HG03064 (cell line): ENCODE data around the gene TXNDC16.
"Not testable (repeated sequence)": the region's sequence is repeated elsewhere in the genome, so short reads cannot be mapped to it uniquely, and the experiment has no call there.

Experiments
- ATAC-seq: cut with Tn5 transposase; IDR thresholded peaks from one replicate; pipeline ENCODE4 v1.9.1; 2021; ENCODE audit warnings: low read depth; ENCODE audit not compliant: unreplicated experiment

TXNDC16 gene

GRCh38 chr14:52546318-52546670 lies 6.0 kb downstream of the TXNDC16 start:
- ATAC-seq = no peak

GRCh38 chr14:52545584-52546317 lies 6.6 kb downstream of the TXNDC16 start:
- no peak for ATAC-seq

GRCh38 chr14:52538623-52539022 lies 13.7 kb downstream of the TXNDC16 start:
- ATAC-seq = no peak

GRCh38 chr14:52536269-52536668 lies 16.0 kb downstream of the TXNDC16 start:
- ATAC-seq = no peak

- ATAC-seq = no peak
Observed at GRCh38 chr14:52531481-52531880, 20.8 kb downstream of the TXNDC16 start.

- no peak for ATAC-seq
Observed at GRCh38 chr14:52527052-52527451, 25.3 kb downstream of the TXNDC16 start.

- no peak for ATAC-seq
Observed at GRCh38 chr14:52522581-52523345, 29.5 kb downstream of the TXNDC16 start.

- ATAC-seq = no peak
Observed at GRCh38 chr14:52522033-52522432, 30.3 kb downstream of the TXNDC16 start.

- ATAC-seq = no peak
Observed at GRCh38 chr14:52514046-52514811, 38.1 kb downstream of the TXNDC16 start.

- no peak for ATAC-seq
Observed at GRCh38 chr14:52513249-52513648, 39.1 kb downstream of the TXNDC16 start.

GRCh38 chr14:52494444-52494843 lies 57.9 kb downstream of the TXNDC16 start:
- ATAC-seq = no peak

- ATAC-seq = no peak
Observed at GRCh38 chr14:52485350-52485960, 66.8 kb downstream of the TXNDC16 start.

- no peak for ATAC-seq
Observed at GRCh38 chr14:52481864-52482263, 70.4 kb downstream of the TXNDC16 start.

GRCh38 chr14:52473557-52473956 lies 78.7 kb downstream of the TXNDC16 start:
- ATAC-seq = no peak

- ATAC-seq = no peak
Observed at GRCh38 chr14:52472728-52473127, 79.6 kb downstream of the TXNDC16 start.

- not testable (repeated sequence) for ATAC-seq
Observed at GRCh38 chr14:52472251-52472650, 80.1 kb downstream of the TXNDC16 start.

GRCh38 chr14:52467515-52468266 lies 84.6 kb downstream of the TXNDC16 start:
- ATAC-seq = no peak

GRCh38 chr14:52464175-52464574 lies 88.1 kb downstream of the TXNDC16 start:
- ATAC-seq = no peak

GRCh38 chr14:52463375-52463774 lies 88.9 kb downstream of the TXNDC16 start:
- no peak for ATAC-seq

- no peak for ATAC-seq
Observed at GRCh38 chr14:52461721-52462120, 90.6 kb downstream of the TXNDC16 start.
